AG09319 (cell line): ENCODE data around the gene TMEM260.

Experiments used
- DNase-seq: peaks from one replicate; pipeline ENCODE4 v3.0.0-alpha.2; 2010; ENCODE audit warnings: low read depth; ENCODE audit errors: extremely low read depth
- CTCF ChIP-seq: IDR thresholded peaks from 2 replicates; pipeline ENCODE4 v1.5.1; 2011; ENCODE audit warnings: low read depth, mild to moderate bottlenecking, inconsistent platforms, low read length, moderate library complexity

TMEM260 gene

GRCh38 chr14:56650979-56651378, 71.4 kb downstream of the TMEM260 start:
- no peak for TF ChIP-seq CTCF
- no peak for DNase-seq

GRCh38 chr14:56657604-56658003, 78.0 kb downstream of the TMEM260 start:
- no peak for TF ChIP-seq CTCF
- DNase-seq: no peak

GRCh38 chr14:56659378-56659777, 79.8 kb downstream of the TMEM260 start:
- no peak for TF ChIP-seq CTCF
- no peak for DNase-seq

- DNase-seq: peak; percentile 2
- TF ChIP-seq CTCF: peak; percentile 68
Measured at GRCh38 chr14:56659964-56660551, 80.5 kb downstream of the TMEM260 start.

GRCh38 chr14:56660677-56661389, 81.2 kb downstream of the TMEM260 start:
- TF ChIP-seq CTCF: no peak
- DNase-seq: no peak

- DNase-seq: no peak
- TF ChIP-seq CTCF: no peak
Measured at GRCh38 chr14:56661478-56661877, 81.9 kb downstream of the TMEM260 start.

GRCh38 chr14:56664811-56665421, 85.3 kb downstream of the TMEM260 start:
- DNase-seq: no peak

More at GRCh38 chr14:56664811-56665421, 85.3 kb downstream of the TMEM260 start:
- no peak for TF ChIP-seq CTCF
